Melanocyte of skin (primary cell): ENCODE measurements around the gene DLAT. TPM values are rescaled to one million over a fixed set of nuclear protein-coding genes. Genes with fewer than 3 reads are reported as not detected.

Experiments used
- small RNA-seq, 2 donors: library from RNA; depleted of rRNA; stranded (forward); fragments of <200 nt; gene quantifications; one replicate each; pipeline ENCODE3, GENCODE V24; 2012
- total RNA-seq, 2 donors: library from RNA; depleted of rRNA; stranded (reverse); fragments of >200 nt; gene quantifications; 2 replicates each; pipeline ENCODE4 v1.2.3, GENCODE V29; 2012

Gene DLAT
- 10 to 100 TPM; 60.6 to 83.9 TPM for total RNA-seq

DNA sequence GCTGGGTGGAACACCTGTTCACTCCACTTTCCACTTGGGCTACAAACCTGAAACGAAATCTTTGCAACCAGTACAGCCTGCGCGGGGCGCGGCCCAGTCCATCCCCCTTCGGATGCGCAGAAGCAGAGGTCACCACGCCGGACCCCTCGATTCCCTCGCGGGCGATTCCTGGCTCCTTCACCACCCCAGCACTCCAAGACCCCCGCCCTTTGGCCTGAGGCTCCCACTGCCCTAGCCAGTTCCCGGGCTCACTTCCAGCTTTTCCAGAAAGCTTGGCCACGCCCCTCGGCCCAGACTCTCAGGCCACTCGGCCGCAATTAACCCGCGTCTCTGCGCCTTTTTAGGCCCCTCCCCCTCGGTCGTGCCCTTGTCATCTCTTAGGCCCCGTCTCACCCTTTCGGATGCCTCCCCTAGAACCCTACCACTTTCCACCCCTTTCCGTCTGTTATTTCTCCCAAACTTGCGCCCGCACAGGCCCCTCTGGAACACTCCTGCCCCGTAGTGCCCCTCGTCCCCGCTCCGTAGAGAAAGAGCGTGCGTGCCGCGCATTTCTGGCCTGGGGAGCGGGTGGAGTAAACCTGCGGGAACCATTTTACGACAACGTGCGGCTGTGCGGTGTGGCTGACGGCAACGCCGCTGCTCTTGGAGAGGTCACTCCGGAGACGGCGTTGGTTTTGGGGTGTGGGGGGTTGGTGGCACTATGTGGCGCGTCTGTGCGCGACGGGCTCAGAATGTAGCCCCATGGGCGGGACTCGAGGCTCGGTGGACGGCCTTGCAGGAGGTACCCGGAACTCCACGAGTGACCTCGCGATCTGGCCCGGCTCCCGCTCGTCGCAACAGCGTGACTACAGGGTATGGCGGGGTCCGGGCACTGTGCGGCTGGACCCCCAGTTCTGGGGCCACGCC is at the start of gene DLAT:
TSS of gene DLAT (plus strand) at position 636 of the 906 bp plus-strand sequence. CDS start at position 701, 65 bp downstream.

DNA sequence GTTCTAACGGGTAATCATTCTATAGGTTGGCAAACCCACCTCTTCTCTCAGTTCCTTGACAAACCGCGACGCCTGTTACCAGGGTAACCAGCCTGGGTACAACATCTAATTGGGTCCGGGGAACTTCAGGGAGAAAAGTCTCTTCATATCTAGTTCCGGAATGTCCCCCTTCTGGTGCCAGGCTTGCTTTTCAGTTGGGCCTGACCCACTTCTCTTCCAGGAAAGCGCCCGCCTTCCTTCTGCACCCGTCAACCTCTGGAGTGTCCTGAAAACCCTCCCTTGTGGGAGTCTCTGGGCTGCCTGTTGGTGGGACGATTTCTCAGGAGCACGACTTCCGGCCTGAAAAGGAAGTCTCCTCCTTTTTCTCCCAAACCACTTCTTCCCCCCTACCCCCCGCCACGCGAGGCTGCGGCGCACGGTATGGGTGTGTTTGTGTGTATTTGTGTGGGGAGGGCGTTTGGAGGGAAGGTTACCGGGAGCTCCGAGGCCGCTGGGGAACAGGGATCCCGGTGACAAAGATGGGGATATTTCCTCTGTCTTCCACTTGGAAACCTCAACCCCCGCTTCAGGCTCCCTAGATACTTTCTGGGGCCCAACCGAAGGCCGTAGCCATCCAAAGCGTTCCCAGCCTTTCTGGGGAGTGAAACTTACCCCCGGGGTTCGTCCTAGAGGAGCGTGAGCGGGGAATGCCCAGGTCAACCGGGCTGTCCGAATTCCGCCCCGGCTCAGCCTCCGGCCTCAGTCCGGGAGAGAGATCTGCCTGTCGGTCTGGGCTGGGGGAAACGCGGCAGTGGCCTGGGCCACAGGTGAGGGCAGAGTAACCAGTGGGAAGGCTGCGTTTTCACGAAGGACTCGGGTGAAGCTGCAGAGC is 49.0 kb downstream of the DLAT start, which contains the start of the genes NKAPD1 and PIH1D2:
TSS of gene NKAPD1 (plus strand) at position 359 of the 871 bp plus-strand sequence. CDS start 1,276 bp downstream, outside the sequence.
TSS of gene PIH1D2 (minus strand) at position 77 of the 871 bp plus-strand sequence. CDS start 843 bp downstream, outside the sequence.

DNA sequence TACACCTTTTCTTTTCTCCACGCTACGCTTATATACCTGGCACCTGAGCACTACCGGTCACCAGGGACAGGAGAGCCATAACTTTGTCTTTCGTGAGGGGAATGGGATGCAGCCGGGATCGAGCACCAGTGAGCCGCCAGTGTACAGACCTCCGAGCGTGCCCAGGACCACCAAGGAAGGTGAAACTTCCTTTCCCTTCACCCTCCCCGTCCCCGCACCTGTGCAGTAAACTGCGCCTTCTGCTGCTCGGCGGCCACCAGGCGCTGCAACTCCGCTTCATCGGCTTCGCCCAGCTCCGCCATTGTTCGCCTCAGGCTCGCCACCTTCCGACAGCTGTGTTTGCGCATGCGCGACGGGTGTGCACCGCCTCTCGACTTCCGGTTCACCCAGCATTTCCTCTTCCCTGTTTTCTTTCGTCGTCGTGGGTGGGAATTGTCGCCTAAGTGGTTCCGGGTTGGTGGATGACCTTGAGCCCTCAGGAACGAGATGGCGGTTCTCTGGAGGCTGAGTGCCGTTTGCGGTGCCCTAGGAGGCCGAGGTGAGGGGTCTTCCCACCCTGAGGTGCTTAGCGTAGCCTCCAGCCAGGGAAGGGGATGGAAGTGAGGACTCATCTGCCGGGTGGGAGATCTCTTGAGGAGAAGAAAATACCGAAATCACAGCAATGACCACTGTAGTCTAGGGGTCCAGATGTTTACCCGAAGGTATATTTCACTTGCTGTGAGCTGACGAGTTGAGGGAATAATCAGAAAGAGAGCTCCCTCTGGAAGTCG is 61.4 kb downstream of the DLAT start, which contains the start of the genes SDHD and TIMM8B:
TSS of gene SDHD (plus strand) at position 452 of the 770 bp plus-strand sequence. CDS start at position 487, 35 bp downstream.
TSS of gene TIMM8B (minus strand) at position 335 of the 770 bp plus-strand sequence. CDS start at position 302, 33 bp downstream.

Small RNA genes within 50 kb of the gene (small RNA-seq; reads per million reads assigned to genes)
- gene AP000907.3 (0 reads per million in 2 donors), gene RNU6-893P (0 reads per million in 2 donors)

Other genes with a start within 250 kb of the DLAT start
- gene ALG9, start 153.8 kb upstream of the DLAT start, total RNA-seq, result 10 to 100 TPM; 38.5 to 44.6 TPM
- gene FDXACB1, start 146.2 kb upstream of the DLAT start, total RNA-seq, result 1 to 10 TPM; 6.0 to 6.5 TPM
- gene CFAP68, start 145.9 kb upstream of the DLAT start, total RNA-seq, result 10 to 100 TPM; 13.3 to 29.9 TPM
- 10 to 100 TPM; 63.3 to 92.9 TPM for gene CRYAB, start 113.6 kb upstream of the DLAT start, total RNA-seq
- gene HSPB2, start 112.7 kb upstream of the DLAT start, total RNA-seq, result 1 to 10 TPM in 1 of 2 donors, under 1 TPM in 1; 1.00 to 3.1 TPM
- gene C11orf52, start 106.5 kb upstream of the DLAT start, total RNA-seq, result 1 to 10 TPM in 1 of 2 donors, under 1 TPM in 1; under 0.01 to 1.4 TPM
- gene DIXDC1, start 88.1 kb upstream of the DLAT start, total RNA-seq, result 10 to 100 TPM; 11.7 TPM
- gene PIH1D2, start 48.6 kb downstream of the DLAT start, total RNA-seq, result 1 to 10 TPM; 1.3 to 3.4 TPM
- 10 to 100 TPM; 18.3 to 22.0 TPM for gene NKAPD1, start 48.9 kb downstream of the DLAT start, total RNA-seq
- 10 to 100 TPM; 68.5 to 99.9 TPM for gene TIMM8B, start 61.3 kb downstream of the DLAT start, total RNA-seq
- 100 to 1,000 TPM; 141 to 148 TPM for gene SDHD, start 61.5 kb downstream of the DLAT start, total RNA-seq
- under 1 TPM; 0.33 to 0.34 TPM for gene IL18, start 138.7 kb downstream of the DLAT start, total RNA-seq
- gene TEX12, start 142.0 kb downstream of the DLAT start, total RNA-seq, result under 1 TPM; under 0.01 to 0.34 TPM
- gene BCO2, start 150.1 kb downstream of the DLAT start, total RNA-seq, result 1 to 10 TPM in 1 of 2 donors, under 1 TPM in 1; 0.33 to 1.7 TPM
- 10 to 100 TPM; 25.1 to 52.6 TPM for gene PTS, start 201.0 kb downstream of the DLAT start, total RNA-seq
- gene PLET1, start 235.5 kb downstream of the DLAT start, total RNA-seq, result not detected